Hematopoietic multipotent progenitor cell treated with erythropoietin and hydrocortisone succinate and interleukin-3 and kit ligand, for 8 days (in vitro differentiated cells): Measurements from ENCODE around the gene ADAP1.
A peak's percentile ranks its signal among the peaks of the same experiment; 100 is the strongest.
"Not testable (repeated sequence)": the region's sequence is repeated elsewhere in the genome, so short reads cannot be mapped to it uniquely, and the experiment has no call there.

Experiments
- DNase-seq: peaks from one replicate; pipeline ENCODE4 v3.0.0-alpha.2; 2015

ADAP1 gene

DNA sequence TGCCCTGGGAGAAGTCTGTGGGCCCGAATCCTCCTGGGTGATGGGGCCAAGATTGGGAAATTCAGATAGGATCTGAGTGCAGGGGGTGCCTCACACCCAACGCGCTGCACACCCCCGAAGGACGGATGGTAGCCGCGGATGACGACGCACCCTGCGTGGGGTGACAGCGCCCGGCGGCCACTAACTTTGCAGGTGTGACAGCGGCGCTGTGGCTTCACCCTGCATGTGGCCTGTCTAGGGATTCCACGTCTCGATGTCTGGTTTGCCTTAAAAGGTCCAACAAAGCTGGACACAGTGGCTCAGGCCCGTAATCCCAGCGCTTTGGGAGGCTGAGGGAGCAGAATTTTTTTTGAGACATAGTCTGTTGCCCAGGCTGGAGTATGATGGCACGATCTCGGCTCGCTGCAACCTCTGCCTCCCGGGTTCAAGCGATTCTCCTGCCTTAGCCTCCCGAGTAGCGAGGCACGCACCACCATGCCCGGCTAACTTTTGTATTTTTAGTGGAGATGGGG is 18.6 kb downstream of the ADAP1 start:
- no peak for DNase-seq

DNA sequence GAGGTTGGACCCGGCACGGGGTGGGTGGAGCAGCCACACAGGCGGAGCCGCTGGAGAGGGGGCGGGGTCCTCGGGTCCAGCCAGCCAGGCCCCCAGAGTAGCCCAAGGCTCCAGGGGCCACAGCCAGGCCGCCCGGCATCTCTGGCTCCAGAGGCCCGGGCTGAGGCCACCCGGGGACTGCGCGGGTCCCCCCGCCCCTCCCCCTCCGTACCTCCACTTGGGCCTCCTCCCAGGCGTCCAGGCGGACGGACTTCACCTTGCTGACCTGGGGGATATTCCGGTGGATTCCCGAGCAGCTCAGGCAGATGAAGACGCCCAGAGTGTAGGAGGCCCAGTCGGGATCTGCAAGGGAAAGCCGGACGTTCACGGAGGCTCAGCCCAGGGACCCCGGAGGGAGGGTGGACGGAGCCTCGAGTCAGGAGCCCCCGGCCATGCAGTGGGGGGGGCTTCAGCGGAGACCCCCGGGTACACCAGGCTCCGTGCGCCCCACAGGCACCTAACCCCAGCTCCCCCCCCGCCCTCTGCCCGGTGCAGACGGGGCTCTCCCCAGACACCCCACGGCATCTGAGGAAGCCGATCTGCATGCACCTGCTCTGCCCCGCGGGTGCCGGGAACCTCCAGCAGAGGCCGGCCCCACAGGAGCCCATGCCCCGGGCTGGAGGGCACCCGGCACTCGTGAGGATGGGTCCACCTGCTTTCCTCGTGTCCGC is 19.2 kb downstream of the ADAP1 start:
- DNase-seq: no peak

DNA sequence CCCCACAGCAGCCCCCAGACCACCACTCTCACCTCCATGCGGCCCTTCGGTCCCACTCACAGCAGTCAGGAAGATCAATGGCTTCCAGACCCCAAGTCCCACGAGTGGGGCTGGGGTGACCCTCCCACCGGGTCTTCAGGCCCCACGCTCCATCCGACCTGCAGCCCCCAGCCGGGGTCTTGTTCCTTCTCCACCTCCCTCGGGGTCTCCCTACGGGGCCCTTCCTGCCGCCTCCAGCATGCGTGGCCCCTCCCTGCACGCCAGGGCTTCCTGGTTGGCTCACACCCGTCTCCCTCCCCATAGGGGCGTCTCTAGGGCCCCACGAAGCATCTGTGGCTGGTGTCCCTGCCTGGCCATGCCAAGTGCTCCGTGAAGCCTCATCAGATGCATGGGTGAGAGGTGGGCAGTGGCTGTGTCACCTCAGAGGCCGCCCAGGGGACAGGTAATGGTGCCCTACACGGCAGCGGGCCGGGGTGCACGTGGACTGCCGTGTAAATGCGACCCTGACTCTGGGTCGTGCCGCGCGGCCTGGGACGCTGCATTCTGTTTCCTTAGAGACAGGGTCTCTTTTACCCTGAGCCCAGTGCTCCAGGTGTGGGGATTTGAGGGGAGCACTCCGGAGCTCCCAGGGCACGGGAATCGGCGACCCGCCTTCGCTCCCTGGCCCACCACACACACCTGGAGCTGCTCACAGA is 19.9 kb downstream of the ADAP1 start:
- DNase-seq: no peak

DNA sequence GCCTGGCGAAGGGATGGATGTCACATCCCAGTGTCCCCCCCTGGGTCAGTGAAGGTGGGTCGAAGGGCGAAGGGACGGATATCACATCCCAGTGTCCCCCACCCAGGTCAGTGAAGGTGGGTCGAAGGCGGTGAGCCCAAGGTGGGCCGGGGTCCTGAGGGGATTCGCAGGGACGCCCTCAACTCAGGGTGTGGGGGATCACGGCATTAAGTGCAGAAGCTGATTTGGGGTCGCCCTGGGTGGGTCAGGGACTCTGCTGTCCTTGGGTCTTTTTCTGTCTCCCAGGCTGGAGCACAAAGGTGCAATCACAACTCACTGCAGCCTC is 21.9 kb downstream of the ADAP1 start:
- DNase-seq: no peak

DNA sequence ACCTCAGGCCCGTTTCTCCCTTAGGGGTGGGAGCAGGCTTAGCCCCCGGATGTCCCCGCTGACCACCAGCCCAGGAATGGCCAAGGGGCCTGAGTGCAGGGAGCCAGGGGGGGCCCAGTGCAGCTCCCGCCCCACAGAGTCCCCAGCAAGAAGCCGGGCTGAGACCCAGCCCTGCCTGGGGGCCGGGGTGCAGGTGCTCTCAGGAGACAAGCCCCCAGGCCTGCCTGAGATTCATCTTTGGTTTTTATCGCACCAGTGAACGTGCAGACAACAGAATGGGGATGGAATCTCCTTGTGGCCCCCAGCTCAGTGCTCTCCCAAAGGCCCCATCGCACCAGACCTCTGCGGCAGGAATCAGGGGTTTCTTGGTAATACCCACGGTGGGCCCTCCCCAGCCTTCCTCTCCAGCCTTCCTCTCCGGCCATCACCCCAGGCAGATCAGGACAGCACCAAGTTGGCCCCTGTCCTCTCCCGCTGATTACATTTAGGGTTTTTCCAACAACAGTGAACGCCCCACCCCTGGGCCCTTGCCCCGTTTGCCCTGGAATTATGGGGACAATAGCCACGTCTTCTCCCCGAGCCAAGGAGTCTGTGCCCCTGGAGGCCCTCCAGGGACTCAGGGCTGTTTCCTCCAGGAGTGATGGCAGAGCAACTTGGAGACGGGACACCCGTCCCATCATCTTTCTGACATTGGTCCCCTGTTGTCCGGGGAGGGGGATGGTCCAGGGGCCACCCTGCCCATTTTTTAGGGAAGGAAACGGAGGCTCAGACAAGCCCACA is 22.4 kb downstream of the ADAP1 start:
- no peak for DNase-seq

DNA sequence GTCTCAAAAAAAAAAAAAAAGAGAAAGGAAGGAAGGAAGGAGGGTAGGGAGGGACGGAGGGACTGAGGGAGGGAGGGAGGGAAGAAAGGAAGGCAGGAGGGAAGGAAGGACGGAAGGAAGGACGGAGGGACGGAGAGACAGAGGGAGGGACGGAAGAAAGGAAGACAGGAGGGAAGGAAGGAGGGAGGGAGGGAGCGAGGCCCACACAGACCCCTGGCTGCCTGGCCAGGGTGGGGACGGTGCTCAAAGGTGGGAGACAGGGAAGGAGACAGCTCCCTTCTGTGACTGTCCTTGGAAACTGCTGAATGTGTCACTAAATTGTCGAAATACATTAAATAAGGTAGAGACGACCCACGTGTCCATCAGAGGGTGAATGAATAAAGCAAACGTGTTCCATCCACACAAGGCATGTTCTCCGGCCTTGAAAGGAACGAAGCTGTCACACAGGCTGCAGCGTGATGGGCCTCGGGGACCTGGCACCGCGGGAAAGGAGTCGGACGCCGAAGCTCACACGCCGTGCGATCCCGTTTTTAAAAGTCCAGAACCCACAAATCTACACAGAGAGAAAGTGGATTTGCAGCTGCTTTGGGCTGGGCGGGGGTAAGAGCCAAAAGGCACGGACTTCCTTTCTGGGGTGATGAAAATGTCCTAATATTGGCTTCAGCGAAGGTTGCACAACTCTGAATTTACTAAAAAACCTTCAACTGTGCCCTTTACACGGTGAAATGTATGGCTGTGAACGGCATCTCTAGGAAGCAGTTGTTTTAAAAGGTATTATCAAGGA is 23.3 kb downstream of the ADAP1 start:
- DNase-seq: no peak

DNA sequence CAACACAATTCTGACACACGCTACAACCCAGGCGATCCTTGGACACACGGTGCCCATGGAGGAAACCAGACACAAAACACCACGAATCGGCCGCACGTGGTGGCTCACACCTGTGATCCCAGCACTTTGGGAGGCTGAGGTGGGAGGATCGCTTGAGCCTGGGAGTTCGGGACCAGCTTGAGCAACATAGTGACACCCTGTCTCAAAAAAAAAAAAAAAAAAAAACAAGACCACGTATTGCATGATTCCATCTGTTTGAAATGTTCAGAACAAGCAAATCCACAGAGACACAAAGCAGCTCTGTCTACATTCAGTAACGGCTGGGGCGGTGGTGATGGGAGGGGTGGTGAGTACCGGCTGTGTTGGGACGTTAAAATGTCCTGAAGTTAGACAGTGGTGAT is 25.2 kb downstream of the ADAP1 start:
- no peak for DNase-seq

DNA sequence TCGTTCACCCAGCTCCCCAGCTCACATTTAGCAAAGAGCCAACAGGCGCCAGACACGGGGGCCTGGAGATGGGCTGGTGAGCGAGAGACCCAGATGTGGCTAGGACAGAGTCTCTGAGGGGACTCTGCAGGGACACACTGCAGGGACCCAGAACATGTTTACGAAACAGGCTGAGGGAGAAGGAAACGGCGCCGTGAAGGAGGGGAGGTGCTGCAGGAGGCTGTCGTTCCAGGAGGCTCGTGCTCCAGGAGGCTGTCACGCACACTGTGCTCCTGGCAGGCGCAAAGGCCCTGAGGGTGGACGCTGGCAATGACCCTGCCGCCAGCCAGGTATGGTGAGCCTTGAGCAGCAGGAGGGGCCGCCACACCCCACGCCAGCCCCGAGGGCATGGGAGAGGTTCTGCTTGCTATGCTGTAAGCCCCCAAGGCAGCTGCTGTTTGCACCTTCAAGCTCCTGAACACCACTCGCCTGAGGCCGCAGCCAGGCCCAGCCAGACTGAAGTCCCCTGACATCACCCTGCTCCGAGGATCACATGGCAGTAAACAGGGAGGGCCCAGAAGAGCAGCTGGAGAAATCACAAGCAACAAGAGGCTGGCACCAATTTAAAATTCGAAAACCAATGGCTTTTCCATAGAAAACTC is 27.3 kb downstream of the ADAP1 start:
- no peak for DNase-seq

DNA sequence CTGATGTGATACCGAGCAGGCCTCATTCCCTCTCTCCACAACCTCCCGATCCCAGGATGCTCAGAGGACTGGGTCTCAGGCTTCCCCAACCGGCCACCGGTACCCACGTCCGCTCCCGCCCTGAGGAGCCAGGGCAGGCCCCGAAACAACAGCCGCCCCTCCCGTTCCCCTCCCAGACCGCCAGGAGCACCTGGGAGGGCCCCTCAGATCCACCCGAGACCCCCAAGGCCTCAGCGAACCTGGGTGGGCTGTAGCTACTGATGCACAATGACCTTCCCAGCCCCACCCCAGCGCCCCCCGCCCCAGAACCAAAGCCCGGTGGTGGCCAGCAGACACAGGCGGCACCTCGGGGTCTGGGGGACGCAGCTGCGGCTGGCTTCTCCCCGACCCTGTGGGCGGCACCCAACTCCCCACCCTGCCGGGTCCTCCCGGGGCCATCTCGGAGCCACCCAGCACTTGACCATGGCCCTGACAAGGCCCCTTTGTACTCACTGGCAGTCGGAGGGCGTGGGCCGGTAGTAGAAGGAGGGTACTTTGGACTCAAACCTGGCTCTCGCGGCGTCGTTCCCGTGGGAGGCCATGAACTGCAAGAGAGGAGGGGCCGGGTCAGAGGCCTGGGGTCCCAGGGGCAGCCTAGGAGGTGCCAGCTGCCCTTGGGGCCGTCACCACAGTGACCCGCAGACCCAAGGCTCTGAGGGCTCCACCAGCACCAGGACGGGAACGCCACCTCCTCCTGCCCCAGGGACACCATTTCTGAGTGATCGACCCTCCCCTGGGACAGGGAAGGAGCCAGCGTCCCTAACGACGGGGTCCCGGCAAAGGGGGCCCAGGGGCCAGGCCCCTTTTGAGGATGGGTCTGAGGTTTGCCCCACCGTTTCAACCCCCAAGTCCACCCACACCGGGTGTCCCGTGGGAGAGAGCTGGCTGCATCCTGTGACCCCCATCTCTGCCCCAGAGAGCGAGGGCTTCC is 28.1 kb downstream of the ADAP1 start:
- DNase-seq: no peak

DNA sequence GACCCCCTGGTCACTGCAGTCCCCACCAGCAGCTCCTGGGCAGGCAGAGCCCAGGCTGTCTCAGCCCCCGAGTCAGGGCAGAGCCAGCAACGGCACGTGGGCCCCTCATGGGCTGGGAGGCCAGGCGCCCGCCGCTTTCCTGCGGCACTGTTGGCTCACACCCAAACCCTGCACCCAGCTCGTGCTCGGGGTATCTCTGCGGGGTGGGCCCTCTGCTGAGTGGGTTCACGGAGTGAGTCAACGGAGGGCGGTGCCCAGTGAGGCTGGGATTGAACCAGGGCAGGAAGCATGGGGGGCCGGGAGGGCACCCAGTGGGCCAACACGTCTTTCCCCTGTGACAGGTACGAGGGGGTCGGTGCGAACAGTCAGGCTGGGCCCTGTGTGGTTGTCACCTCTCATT is 28.9 kb downstream of the ADAP1 start:
- DNase-seq: peak; percentile 81

DNA sequence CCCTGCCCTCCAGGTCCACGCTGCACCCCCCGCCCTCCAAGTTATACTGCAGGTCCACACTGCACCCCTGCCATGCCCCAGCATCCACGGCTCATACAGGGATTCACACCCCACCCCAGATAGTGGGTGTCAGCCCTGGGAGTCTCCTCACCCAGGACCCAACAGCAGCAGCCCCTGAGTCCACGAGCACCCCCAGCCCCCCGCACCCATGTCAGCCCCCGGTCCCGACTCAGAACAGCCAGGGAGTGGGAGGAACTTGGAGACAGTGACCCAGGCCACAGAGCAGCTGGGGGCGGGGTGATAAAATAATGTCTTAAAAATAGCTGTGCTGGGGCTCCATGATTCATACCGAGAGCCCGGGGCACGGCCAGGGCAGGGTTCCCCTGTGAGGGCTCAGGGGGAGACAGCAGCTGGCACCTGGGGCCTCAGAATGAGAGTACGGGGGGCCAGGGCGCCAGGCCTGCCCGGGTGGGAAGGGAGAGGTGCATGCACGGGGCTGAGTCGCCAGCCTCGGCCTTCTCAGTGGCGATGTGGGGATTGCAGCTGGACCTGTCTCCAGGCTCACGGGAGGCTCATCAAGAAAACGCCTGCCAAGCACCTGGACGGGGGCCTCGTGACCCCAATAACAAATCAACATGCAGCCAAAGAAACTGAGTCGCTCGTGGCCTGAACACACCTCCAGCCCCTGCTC is 29.8 kb downstream of the ADAP1 start:
- DNase-seq: peak; percentile 49

DNA sequence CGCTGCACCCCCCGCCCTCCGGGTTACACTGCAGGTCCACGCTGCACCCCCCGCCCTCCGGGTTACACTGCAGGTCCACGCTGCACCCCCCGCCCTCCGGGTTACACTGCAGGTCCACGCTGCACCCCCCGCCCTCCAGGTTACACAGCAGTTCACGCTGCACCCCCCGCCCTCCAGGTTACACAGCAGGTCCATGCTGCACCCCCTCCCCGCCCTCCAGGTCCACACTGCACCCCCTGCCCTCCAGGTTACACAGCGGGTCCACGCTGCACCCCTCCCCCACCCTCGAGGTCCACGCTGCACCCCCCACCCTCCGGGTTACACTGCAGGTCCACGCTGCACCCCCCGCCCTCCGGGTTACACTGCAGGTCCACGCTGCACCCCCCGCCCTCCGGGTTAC is 30.4 kb downstream of the ADAP1 start:
- not testable (repeated sequence) for DNase-seq

DNA sequence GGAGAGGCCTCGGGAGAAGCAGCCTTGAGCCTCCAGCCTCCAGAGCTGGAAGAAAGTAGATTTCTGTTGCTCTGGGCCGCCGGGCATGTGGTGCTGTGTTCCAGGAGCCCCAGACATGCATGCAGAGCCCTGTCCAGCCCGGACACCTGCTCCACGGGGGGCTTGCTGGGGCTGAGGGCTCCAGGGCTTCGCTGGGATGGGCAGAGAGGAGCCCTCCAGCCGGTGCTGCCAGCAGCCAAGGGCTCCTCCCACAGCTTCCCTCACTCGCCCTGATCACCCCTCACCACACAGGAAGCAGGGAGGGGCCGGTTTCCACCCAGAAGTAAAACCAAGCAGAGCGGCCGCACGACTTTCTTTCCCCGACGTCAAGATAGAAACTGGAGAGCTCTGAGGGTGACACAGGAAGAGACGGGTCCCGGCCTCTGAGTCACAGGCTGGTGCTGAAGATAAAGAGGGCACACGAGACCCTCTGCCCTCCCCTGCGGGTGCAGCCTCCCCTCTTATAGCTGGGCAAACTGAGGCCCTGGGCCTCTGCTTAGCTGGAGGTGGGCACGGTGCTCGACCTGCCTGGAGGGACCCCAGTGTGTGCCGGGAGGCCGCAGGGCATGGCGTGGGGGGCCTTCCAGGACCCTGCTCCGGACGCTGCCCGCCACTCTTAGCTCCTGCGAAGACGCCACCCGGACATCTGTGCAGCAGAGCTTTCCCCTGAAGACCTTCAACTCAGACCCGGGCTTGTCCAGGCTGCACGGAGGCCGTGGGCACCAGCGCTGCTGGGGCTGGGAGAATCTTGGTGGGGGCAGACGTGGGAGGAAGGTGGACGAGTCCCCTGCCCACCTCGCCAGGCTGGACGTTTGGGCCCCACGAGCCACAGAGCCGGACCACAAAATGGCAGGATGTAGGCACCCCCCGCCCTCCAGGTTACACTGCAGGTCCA is 31.1 kb downstream of the ADAP1 start:
- peak; percentile 92 for DNase-seq

DNA sequence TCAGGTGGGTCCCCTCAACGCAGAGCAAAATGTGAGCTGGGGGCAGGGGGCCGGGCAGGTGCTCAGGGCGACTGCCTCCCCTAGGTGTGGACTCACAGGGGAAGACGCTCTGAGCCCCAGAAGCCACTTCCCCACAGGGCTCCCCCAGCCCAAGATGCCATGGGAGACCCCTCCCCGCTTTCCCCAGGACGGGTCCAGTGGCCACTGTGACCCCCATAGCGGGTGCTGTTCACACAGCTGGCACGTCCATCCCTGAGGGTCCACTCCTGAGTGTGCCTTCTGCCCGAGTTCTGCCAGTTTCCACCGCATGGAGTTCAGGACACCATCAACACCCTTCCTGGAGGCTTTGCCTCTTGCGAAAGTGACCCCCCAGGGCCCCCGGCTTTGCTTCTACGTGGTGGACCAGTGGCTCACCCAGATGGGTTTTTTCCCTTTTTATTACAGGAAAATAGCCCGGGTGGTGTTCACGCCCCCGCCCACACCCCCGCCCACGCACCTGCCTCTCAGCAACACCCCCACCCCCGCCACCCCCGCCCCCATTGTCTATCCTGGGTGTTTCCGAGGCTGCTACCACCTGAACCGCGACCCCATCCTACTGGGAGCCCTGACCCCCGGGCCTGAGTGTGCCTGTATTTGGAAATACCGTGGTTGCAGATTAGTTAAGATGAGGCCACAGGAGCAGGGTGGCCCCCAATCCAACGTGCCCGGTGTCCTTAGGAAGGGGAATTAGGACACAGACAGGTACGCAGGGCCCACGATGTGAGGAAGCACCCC is 32.0 kb downstream of the ADAP1 start:
- DNase-seq: no peak

DNA sequence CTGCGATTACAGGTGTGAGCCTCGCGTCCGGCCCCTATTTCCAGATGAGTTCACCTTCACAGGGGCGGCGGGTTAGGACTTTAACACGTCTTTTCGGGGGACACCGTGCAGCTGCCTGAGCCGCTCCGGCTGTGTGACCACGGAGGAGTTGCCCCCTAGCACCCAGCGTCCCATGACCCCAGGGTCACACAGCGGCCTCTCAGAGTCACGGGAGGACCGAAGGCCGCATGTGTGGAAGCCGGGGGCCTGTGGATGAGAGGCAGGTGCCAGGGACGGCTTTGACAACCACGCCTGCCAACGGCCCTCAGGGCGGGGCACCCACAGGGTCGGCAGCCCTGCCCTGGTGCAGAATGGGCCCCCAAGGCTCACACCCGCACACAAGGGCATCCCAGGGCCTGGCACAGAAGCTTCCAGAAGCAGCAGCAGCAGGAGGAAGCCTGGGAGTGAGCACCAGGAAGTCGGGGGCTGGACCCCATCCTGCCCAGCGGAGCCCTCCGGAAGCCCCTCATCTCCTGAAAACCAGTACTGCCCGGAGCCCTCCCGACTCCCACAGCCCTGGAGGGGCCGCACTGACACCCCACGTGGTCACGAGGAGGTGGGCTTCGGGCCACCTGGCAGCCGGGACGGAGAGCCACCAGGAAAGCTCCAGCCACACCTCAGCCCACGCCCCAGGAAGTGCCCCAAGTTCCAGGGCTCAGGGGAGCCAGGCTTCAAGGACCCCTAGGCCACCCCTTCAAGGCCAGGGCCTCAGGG is 32.7 kb downstream of the ADAP1 start:
- DNase-seq: no peak

DNA sequence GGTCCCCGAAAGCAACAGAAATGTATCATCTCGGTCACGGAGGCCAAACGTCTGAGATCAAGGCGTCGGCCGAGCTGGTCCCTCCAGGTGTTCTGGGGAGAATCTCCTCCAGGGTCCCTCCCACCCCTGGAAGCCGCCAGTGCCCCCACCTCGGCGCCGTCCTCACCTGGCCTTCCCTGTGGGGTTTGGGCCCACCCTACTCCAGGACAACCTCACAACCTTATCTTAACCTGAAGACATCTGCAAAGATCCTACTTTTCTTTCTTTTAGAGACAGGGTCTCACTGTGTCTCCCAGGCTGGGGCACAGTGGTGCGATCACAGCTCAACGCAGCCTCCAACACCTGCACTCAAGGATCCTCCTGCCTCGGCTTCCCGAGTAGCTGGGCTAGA is 33.4 kb downstream of the ADAP1 start:
- no peak for DNase-seq

DNA sequence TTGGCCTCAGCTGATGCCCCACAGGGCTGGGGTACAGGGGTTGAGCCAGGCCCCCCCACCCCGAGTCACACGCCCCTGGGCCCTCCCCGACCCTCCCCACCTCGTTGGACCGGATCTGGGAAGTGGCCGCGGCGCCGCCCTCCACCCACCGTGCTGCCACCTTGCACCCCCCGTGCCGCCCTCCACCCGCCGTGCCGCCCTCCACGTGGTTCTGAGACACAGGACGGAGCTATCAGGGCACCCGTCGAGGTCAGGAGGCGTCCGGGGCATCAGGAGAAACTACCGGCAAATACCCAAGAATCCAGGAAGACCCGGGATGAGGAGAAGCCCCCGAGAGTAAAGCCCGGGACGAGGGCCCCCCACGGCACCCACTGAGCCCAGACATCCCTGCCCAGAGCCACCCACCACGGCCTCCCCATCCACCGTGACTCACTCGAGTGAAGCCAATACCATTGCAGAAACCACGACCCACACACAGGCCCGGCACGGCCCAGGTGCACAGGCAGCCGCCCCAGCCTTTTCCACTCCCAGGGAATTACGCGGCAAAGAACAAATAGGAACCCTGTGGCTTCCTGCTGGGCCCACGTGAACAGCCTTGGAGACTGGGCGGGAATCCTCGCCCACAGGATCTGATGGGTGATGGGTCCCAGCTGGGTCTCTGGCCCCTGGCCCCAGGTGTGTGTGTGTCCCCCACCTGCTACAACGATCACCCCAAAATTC is 34.0 kb downstream of the ADAP1 start:
- DNase-seq: no peak
